C4-2B (cell line): ENCODE measurements around the gene MORC3.

Source experiments
- ZFX ChIP-seq: fragments of 450-650 bp; IDR thresholded peaks from 2 replicates; pipeline ENCODE4 v1.6.1; 2017
- TF ChIP-seq, protein P1 (sequence below): fragments of 450-650 bp; conservative IDR thresholded peaks from 2 replicates; pipeline ENCODE4 v1.5.1; 2017; ENCODE audit warnings: mild to moderate bottlenecking

GRCh38 chr21:36397606-36398005 is 77.6 kb downstream of the MORC3 start:
- TF ChIP-seq, protein P1, sequence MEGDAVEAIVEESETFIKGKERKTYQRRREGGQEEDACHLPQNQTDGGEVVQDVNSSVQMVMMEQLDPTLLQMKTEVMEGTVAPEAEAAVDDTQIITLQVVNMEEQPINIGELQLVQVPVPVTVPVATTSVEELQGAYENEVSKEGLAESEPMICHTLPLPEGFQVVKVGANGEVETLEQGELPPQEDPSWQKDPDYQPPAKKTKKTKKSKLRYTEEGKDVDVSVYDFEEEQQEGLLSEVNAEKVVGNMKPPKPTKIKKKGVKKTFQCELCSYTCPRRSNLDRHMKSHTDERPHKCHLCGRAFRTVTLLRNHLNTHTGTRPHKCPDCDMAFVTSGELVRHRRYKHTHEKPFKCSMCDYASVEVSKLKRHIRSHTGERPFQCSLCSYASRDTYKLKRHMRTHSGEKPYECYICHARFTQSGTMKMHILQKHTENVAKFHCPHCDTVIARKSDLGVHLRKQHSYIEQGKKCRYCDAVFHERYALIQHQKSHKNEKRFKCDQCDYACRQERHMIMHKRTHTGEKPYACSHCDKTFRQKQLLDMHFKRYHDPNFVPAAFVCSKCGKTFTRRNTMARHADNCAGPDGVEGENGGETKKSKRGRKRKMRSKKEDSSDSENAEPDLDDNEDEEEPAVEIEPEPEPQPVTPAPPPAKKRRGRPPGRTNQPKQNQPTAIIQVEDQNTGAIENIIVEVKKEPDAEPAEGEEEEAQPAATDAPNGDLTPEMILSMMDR: no peak
- no peak for TF ChIP-seq ZFX
